Stimulated activated CD8-positive, alpha-beta memory T cell treated with anti-CD3 and anti-CD28 coated beads, Interleukin-7, amount 100 ng/mL, for 48 hours (primary cell): ENCODE results near the gene NTRK2.

Source experiments
- DNase-seq, 2 donors: peaks; one replicate each; pipeline ENCODE4 v3.0.0-alpha.2; 2020; ENCODE audit warnings: low read depth in 1 of 2; ENCODE audit errors: extremely low read depth in 1 of 2

Gene NTRK2

GRCh38 chr9:84845956-84846900 is 176.7 kb downstream of the NTRK2 start:
- DNase-seq, result no peak

- DNase-seq, result no peak
These were observed 177.4 kb downstream of the NTRK2 start for GRCh38 chr9:84846906-84847305.

- no peak for DNase-seq
These were observed 179.5 kb downstream of the NTRK2 start for GRCh38 chr9:84849049-84849448.

GRCh38 chr9:84850830-84851392 is 181.4 kb downstream of the NTRK2 start:
- DNase-seq, result no peak

- DNase-seq, result no peak
These were observed 182.5 kb downstream of the NTRK2 start for GRCh38 chr9:84851935-84852585.

GRCh38 chr9:84852617-84853301 is 183.2 kb downstream of the NTRK2 start:
- DNase-seq, result no peak

GRCh38 chr9:84856181-84856632 is 186.7 kb downstream of the NTRK2 start:
- DNase-seq, result no peak

GRCh38 chr9:84857211-84857610 is 187.7 kb downstream of the NTRK2 start:
- DNase-seq, result no peak

GRCh38 chr9:84858364-84858763 is 188.8 kb downstream of the NTRK2 start:
- no peak for DNase-seq

GRCh38 chr9:84860249-84861115 is 191.0 kb downstream of the NTRK2 start:
- DNase-seq, result no peak

- no peak for DNase-seq
These were observed 191.9 kb downstream of the NTRK2 start for GRCh38 chr9:84861455-84861854.

GRCh38 chr9:84862308-84862707 is 192.8 kb downstream of the NTRK2 start:
- no peak for DNase-seq

GRCh38 chr9:84862810-84863287 is 193.3 kb downstream of the NTRK2 start:
- DNase-seq, result no peak

GRCh38 chr9:84863372-84863771 is 193.8 kb downstream of the NTRK2 start:
- DNase-seq, result no peak

- DNase-seq, result no peak
These were observed 197.1 kb downstream of the NTRK2 start for GRCh38 chr9:84866396-84867175.

- no peak for DNase-seq
These were observed 197.7 kb downstream of the NTRK2 start for GRCh38 chr9:84867186-84867585.

- no peak for DNase-seq
These were observed 199.6 kb downstream of the NTRK2 start for GRCh38 chr9:84869091-84869490.

GRCh38 chr9:84871983-84872382 is 202.5 kb downstream of the NTRK2 start:
- no peak for DNase-seq

GRCh38 chr9:84874022-84874421 is 204.5 kb downstream of the NTRK2 start:
- no peak for DNase-seq
